Naive B cell (primary cell): ENCODE data around the gene FGFR2. TPM values are rescaled to one million over a fixed set of nuclear protein-coding genes. Genes with fewer than 3 reads are reported as not detected.

Source experiments
- ATAC-seq, 2 donors: fragments of 150-1000 bp; cut with Tn5 transposase; 2 replicates each; pipeline ENCODE4 v1.10.0; 2021; ENCODE audit warnings: low read depth in 2 of 2, mild to moderate bottlenecking in 2 of 2, moderate library complexity in 2 of 2
- DNase-seq: peaks from one replicate; pipeline ENCODE4 v3.0.0; 2022
- H3K27ac Mint-ChIP-seq, 6 donors: one replicate each; pipeline ENCODE4 v1.8.0; 2020 to 2022; ENCODE audit warnings: mild to moderate bottlenecking in 6 of 6, mixed read lengths in 6 of 6, moderate library complexity in 5 of 6, inconsistent platforms in 2 of 6
- H3K27me3 Mint-ChIP-seq, 3 donors: one replicate each; pipeline ENCODE4 v1.8.0; 2021 to 2022; ENCODE audit warnings: mixed read lengths in 3 of 3, mild to moderate bottlenecking in 1 of 3
- H3K36me3 Mint-ChIP-seq, 2 donors: one replicate each; pipeline ENCODE4 v1.8.0; 2020 to 2022; ENCODE audit warnings: mixed read lengths in 2 of 2, inconsistent platforms in 1 of 2, mild to moderate bottlenecking in 1 of 2
- H3K4me1 Mint-ChIP-seq, 3 donors: one replicate each; pipeline ENCODE4 v1.8.0; 2020 to 2022; ENCODE audit warnings: mixed read lengths in 3 of 3, inconsistent platforms in 1 of 3, mild to moderate bottlenecking in 1 of 3, moderate library complexity in 1 of 3
- H3K4me3 Mint-ChIP-seq, 8 donors: one replicate each; pipeline ENCODE4 v1.8.0; 2020 to 2022; ENCODE audit warnings: mild to moderate bottlenecking in 8 of 8, mixed read lengths in 8 of 8, moderate library complexity in 8 of 8, inconsistent platforms in 2 of 8
- H3K9me3 Mint-ChIP-seq, 7 donors: one replicate each; pipeline ENCODE4 v1.8.0; 2020 to 2022; ENCODE audit warnings: mixed read lengths in 7 of 7, mild to moderate bottlenecking in 5 of 7, inconsistent platforms in 2 of 7, moderate library complexity in 1 of 7
- polyA plus RNA-seq, 6 donors: library from polyadenylated mRNA; unstranded; fragments of 300-500 nt; fragmentation: Illumina TruSeq; gene quantifications; one replicate each; pipeline ENCODE4 v1.2.3, GENCODE V29; 2021; ENCODE audit warnings: low read depth in 6 of 6

FGFR2 gene
- polyA plus RNA-seq, 6 donors from 2014 or later = not detected

GRCh38 chr10:121450247-121450646, 148.0 kb downstream of the FGFR2 start:
- Mint-ChIP-seq H3K9me3 (peaks cover 0 to 7% (median 0%) of the 10 kb centered on the region in 7 donors), H3K27ac (no peak overlapping the region), H3K36me3 (no peaks in the 10 kb centered on the region), H3K4me3 (no peak overlapping the region), H3K27me3 (no peaks in the 10 kb centered on the region), H3K4me1 (no peaks in the 10 kb centered on the region)
- no peak for DNase-seq
- ATAC-seq = no peak

- ATAC-seq (no peak), DNase-seq (no peak)
- H3K4me1 Mint-ChIP-seq = no peaks in the 10 kb centered on the region
- no peaks in the 10 kb centered on the region for H3K36me3 Mint-ChIP-seq
- H3K27ac Mint-ChIP-seq = no peak overlapping the region
- peak overlapping the region in 1 of 8 donors; percentile 54 for H3K4me3 Mint-ChIP-seq
- H3K27me3 Mint-ChIP-seq = no peaks in the 10 kb centered on the region
- H3K9me3 Mint-ChIP-seq = peaks cover 0 to 7% (median 0%) of the 10 kb centered on the region in 7 donors
Measured at GRCh38 chr10:121449482-121449924, 148.7 kb downstream of the FGFR2 start.

GRCh38 chr10:121448766-121449421, 149.3 kb downstream of the FGFR2 start:
- Mint-ChIP-seq H3K4me1 (no peaks in the 10 kb centered on the region), H3K27me3 (no peaks in the 10 kb centered on the region), H3K9me3 (peaks cover 0 to 7% (median 0%) of the 10 kb centered on the region in 7 donors), H3K4me3 (no peak overlapping the region), H3K36me3 (no peaks in the 10 kb centered on the region), H3K27ac (no peak overlapping the region)
- no peak for DNase-seq
- ATAC-seq = no peak

GRCh38 chr10:121444520-121445165, 153.6 kb downstream of the FGFR2 start:
- Mint-ChIP-seq H3K4me3 (no peak overlapping the region), H3K4me1 (no peaks in the 10 kb centered on the region), H3K27me3 (no peaks in the 10 kb centered on the region), H3K27ac (no peak overlapping the region), H3K36me3 (no peaks in the 10 kb centered on the region), H3K9me3 (peaks cover 0 to 5% (median 0%) of the 10 kb centered on the region in 7 donors)
- DNase-seq (no peak), ATAC-seq (no peak)

GRCh38 chr10:121442086-121442935, 155.9 kb downstream of the FGFR2 start:
- no peaks in the 10 kb centered on the region for H3K36me3 Mint-ChIP-seq
- no peaks in the 10 kb centered on the region for H3K4me1 Mint-ChIP-seq
- no peak overlapping the region for H3K4me3 Mint-ChIP-seq
- no peak for ATAC-seq
- no peaks in the 10 kb centered on the region for H3K27me3 Mint-ChIP-seq
- H3K9me3 Mint-ChIP-seq = peaks cover 0 to 2% (median 0%) of the 10 kb centered on the region in 7 donors
- H3K27ac Mint-ChIP-seq = no peak overlapping the region
- DNase-seq = no peak

- peaks cover 0 to 2% (median 0%) of the 10 kb centered on the region in 7 donors for H3K9me3 Mint-ChIP-seq
- H3K36me3 Mint-ChIP-seq = no peaks in the 10 kb centered on the region
- ATAC-seq (no peak), DNase-seq (no peak)
- no peaks in the 10 kb centered on the region for H3K27me3 Mint-ChIP-seq
- H3K27ac Mint-ChIP-seq = no peak overlapping the region
- no peaks in the 10 kb centered on the region for H3K4me1 Mint-ChIP-seq
- H3K4me3 Mint-ChIP-seq = no peak overlapping the region
Measured at GRCh38 chr10:121440461-121440860, 157.8 kb downstream of the FGFR2 start.

- no peaks in the 10 kb centered on the region for H3K36me3 Mint-ChIP-seq
- peaks cover 0 to 2% (median 0%) of the 10 kb centered on the region in 7 donors for H3K9me3 Mint-ChIP-seq
- H3K27me3 Mint-ChIP-seq = no peaks in the 10 kb centered on the region
- ATAC-seq (no peak), DNase-seq (no peak)
- H3K4me3 Mint-ChIP-seq = no peak overlapping the region
- no peak overlapping the region for H3K27ac Mint-ChIP-seq
- H3K4me1 Mint-ChIP-seq = no peaks in the 10 kb centered on the region
Measured at GRCh38 chr10:121438333-121438732, 159.9 kb downstream of the FGFR2 start.

- no peaks in the 10 kb centered on the region for H3K36me3 Mint-ChIP-seq
- no peaks in the 10 kb centered on the region for H3K4me1 Mint-ChIP-seq
- DNase-seq (no peak), ATAC-seq (no peak)
- no peak overlapping the region for H3K27ac Mint-ChIP-seq
- peaks cover 0 to 4% (median 0%) of the 10 kb centered on the region in 7 donors for H3K9me3 Mint-ChIP-seq
- no peak overlapping the region for H3K4me3 Mint-ChIP-seq
- no peaks in the 10 kb centered on the region for H3K27me3 Mint-ChIP-seq
Measured at GRCh38 chr10:121437596-121437995, 160.6 kb downstream of the FGFR2 start.

GRCh38 chr10:121436630-121437341, 161.5 kb downstream of the FGFR2 start:
- Mint-ChIP-seq H3K36me3 (no peaks in the 10 kb centered on the region), H3K4me1 (no peaks in the 10 kb centered on the region), H3K9me3 (peaks cover 0 to 4% (median 0%) of the 10 kb centered on the region in 7 donors), H3K27ac (no peak overlapping the region), H3K27me3 (no peaks in the 10 kb centered on the region), H3K4me3 (no peak overlapping the region)
- no peak for ATAC-seq
- no peak for DNase-seq

- Mint-ChIP-seq H3K9me3 (peaks cover 0 to 4% (median 0%) of the 10 kb centered on the region in 7 donors), H3K36me3 (no peaks in the 10 kb centered on the region), H3K27me3 (no peaks in the 10 kb centered on the region), H3K4me1 (no peaks in the 10 kb centered on the region), H3K27ac (no peak overlapping the region), H3K4me3 (no peak overlapping the region)
- ATAC-seq (no peak), DNase-seq (no peak)
Measured at GRCh38 chr10:121436281-121436629, 162.0 kb downstream of the FGFR2 start.

- DNase-seq = no peak
- ATAC-seq = no peak
- H3K4me3 Mint-ChIP-seq = no peak overlapping the region
- no peak overlapping the region for H3K27ac Mint-ChIP-seq
- H3K4me1 Mint-ChIP-seq = no peaks in the 10 kb centered on the region
- peaks cover 0 to 4% (median 0%) of the 10 kb centered on the region in 7 donors for H3K9me3 Mint-ChIP-seq
- no peaks in the 10 kb centered on the region for H3K27me3 Mint-ChIP-seq
- no peaks in the 10 kb centered on the region for H3K36me3 Mint-ChIP-seq
Measured at GRCh38 chr10:121435099-121435875, 163.0 kb downstream of the FGFR2 start.

- ATAC-seq = no peak
- H3K27ac Mint-ChIP-seq = no peak overlapping the region
- peaks cover 0 to 4% (median 0%) of the 10 kb centered on the region in 7 donors for H3K9me3 Mint-ChIP-seq
Measured at GRCh38 chr10:121433965-121434364, 164.3 kb downstream of the FGFR2 start.

GRCh38 chr10:121428867-121429266, 169.4 kb downstream of the FGFR2 start:
- no peak for ATAC-seq
- no peak overlapping the region for H3K27ac Mint-ChIP-seq
- no peak for DNase-seq
- no peaks in the 10 kb centered on the region for H3K36me3 Mint-ChIP-seq
- H3K4me1 Mint-ChIP-seq = no peaks in the 10 kb centered on the region
- no peaks in the 10 kb centered on the region for H3K27me3 Mint-ChIP-seq
- H3K4me3 Mint-ChIP-seq = no peak overlapping the region
- peaks cover 0 to 4% (median 0%) of the 10 kb centered on the region in 7 donors for H3K9me3 Mint-ChIP-seq

More at GRCh38 chr10:121433965-121434364, 164.3 kb downstream of the FGFR2 start:
- no peaks in the 10 kb centered on the region for H3K27me3 Mint-ChIP-seq
- no peaks in the 10 kb centered on the region for H3K4me1 Mint-ChIP-seq
- no peak overlapping the region for H3K4me3 Mint-ChIP-seq
- DNase-seq = no peak
- H3K36me3 Mint-ChIP-seq = no peaks in the 10 kb centered on the region
